ENCODE measurements around the gene MAP3K6.

DNA sequence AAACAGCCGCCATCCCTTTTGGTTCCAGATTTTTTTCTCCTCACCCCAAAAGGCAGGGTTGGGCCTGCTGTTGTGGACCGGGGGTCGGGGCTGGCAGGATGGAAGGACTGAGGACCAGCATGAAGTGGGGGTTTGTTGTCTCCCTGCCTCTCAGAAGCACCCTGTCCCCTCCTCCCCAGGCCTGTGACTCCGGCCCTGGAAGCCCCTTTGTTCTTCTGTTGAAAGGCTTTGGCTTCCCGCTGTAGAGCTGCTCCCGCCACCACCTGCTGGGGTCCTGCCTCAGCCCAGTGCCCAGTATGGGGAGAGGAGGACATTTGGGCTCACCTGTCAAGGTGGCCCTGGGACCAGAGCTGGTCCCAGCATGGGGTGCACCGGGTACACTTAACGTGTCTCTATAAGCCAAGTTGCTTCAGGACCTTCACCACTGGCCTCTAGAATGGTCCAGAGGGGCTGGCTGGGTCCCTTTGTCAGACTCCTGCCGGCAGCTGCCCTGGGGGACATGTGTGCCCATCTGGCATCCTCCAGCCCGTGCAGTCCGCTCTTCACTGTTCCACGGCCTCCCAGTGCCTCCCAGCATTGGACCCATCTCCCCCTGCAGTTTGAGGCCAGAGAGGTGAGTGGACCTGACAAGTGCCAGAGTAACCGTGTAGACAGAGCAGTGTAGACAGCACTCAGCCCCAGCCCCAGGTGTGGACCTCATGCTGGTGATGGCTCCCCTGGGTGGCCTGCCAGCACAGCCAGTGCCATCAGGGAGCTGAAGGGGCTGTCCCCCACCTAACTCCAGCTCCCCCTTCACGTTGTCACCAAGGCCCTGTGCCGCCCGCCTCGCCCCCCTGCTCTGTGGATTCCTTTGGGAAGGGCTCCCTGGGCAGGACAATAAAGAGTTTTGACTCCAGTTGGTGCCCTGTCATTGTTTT, 31.0 kb downstream of the MAP3K6 start:
- TF ChIP-seq, protein P1, sequence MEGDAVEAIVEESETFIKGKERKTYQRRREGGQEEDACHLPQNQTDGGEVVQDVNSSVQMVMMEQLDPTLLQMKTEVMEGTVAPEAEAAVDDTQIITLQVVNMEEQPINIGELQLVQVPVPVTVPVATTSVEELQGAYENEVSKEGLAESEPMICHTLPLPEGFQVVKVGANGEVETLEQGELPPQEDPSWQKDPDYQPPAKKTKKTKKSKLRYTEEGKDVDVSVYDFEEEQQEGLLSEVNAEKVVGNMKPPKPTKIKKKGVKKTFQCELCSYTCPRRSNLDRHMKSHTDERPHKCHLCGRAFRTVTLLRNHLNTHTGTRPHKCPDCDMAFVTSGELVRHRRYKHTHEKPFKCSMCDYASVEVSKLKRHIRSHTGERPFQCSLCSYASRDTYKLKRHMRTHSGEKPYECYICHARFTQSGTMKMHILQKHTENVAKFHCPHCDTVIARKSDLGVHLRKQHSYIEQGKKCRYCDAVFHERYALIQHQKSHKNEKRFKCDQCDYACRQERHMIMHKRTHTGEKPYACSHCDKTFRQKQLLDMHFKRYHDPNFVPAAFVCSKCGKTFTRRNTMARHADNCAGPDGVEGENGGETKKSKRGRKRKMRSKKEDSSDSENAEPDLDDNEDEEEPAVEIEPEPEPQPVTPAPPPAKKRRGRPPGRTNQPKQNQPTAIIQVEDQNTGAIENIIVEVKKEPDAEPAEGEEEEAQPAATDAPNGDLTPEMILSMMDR (IDR thresholded peaks at IDR 0.05; ENCODE audit: poor library complexity, severe bottlenecking), result no peak
- TF ChIP-seq MXI1 (conservative IDR thresholded peaks at IDR 0.05; ENCODE audit: poor library complexity, severe bottlenecking) (no peak), POLR2AphosphoS5 (IDR thresholded peaks at IDR 0.05) (no peak)

All from neural cell (in vitro differentiated cells).